Measurements from ENCODE around the gene MPRIP.

DNA sequence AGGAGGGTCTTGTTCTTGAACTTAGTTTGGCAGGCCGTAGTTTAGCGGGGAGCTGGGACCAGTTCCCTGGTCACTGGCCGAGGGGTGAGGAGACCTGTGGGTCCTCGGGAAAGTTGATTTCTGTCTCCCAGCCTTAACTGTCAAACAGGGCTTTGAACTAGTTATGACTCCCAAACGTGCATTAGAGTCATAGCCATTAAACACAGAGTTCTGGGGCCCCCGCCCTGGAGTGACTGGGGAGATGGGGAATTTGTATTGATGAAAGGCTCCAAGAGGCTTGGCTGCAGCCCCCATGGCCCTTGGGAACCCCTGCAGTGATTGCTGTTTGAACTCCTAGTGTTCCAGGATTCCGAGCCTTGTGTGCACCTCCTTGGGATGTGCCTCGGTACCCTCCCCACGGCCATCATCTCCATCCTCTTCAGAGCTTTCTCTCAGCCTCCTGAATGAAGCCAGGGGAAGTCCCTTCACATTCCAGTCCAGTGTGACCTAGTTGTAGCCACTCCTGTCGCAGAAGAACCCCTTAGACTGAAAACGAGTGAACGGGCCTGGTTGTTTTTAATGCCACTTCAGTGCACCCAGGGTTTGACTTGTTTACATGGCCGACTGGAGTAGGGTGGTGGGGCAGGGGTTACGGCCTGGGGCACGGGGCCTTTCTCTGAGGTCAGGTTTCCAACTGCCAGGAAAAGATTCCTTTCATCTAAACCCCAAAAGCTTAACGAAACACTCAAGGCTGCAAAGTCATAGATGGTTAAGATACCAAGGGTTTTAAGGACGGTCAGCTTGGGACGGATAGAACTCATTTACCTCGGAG lies 1.4 kb downstream of the MPRIP start:
- no peak for TF ChIP-seq CTCF (conservative IDR thresholded peaks at IDR 0.05; ENCODE audit: low read depth, low read length)
- TF ChIP-seq EZH2 (IDR thresholded peaks at IDR 0.05; ENCODE audit: low read length, unreplicated experiment) = no peak
- TF ChIP-seq EZH2phosphoT487 (IDR thresholded peaks at IDR 0.05; ENCODE audit: borderline replicate concordance, low read length) = no peak
